HepG2 (cell line): ENCODE measurements around the gene KANSL1L. TPM values are rescaled to one million over a fixed set of nuclear protein-coding genes. Genes with fewer than 3 reads are reported as not detected.

ENCODE experiments used
- ATAC-seq: fragments of 200-7000 bp; cut with Tn5 transposase; 3 replicates; pipeline ENCODE4 v1.9.1; 2020; ENCODE audit warnings: mild to moderate bottlenecking, moderate library complexity
- BruUV-seq: library from RNA; stranded (reverse); fragments of 400-500 nt; replicated peaks from 2 replicates; lab custom pipeline; 2021; lab: Mats Ljungman, UMichigan
- CTCF ChIA-PET: fragments of 300-600 bp; formaldehyde crosslinking; extraction: SDS; loops from one replicate; lab custom pipeline; 2021; ENCODE audit warnings: low total read pairs, inconsistent platforms, low intra/inter-chr PET ratio; lab: Yijun Ruan, JAX
- POLR2A ChIA-PET: fragments of 350-600 bp; sonication (Branson Sonifier 250); formaldehyde crosslinking; loops from one replicate; lab custom pipeline; 2020; ENCODE audit warnings: antibody characterized with exemption, inconsistent platforms; lab: Yijun Ruan, JAX
- DNase-seq: peaks from one replicate; pipeline ENCODE4 v3.0.0-alpha.2; 2015; ENCODE audit warnings: low spot score
- FAIRE-seq: peaks from 3 replicates; lab custom pipeline; 2011; peaks lifted over from hg19 to GRCh38; lab: Jason Lieb, UNC
- H2AFZ ChIP-seq: one replicate; pipeline ENCODE4 v1.6.1; 2011; ENCODE audit warnings: low read length, inconsistent platforms
- H3K27ac ChIP-seq: fragments of 300-600 bp; 3 replicates; pipeline ENCODE4 v1.8.0; 2011; ENCODE audit warnings: mixed run types, mild to moderate bottlenecking, mixed read lengths, low read length, inconsistent platforms; ENCODE audit not compliant: insufficient read depth; ENCODE audit errors: extremely low read length
- H3K27me3 ChIP-seq, 2 experiments: fragments of 200-600 bp in 1 of 2; 2 replicates in 1 of 2; 3 replicates in 1 of 2; pipeline versions ENCODE4 v1.6.0 to v1.8.0; 2011; ENCODE audit warnings: low read length in 2 of 2, mild to moderate bottlenecking in 2 of 2, moderate library complexity in 2 of 2, inconsistent platforms in 1 of 2; ENCODE audit not compliant: insufficient read depth in 2 of 2, control insufficient read depth in 1 of 2
- H3K36me3 ChIP-seq, 2 experiments: fragments of 200-600 bp in 1 of 2; replicated peaks in 1 of 2; 2 replicates in 1 of 2; 3 replicates in 1 of 2; pipeline versions ENCODE4 v1.5.1 to v1.8.0; 2011; ENCODE audit warnings: low read length in 2 of 2, inconsistent platforms in 1 of 2; ENCODE audit not compliant: insufficient read depth in 2 of 2, control insufficient read depth in 1 of 2
- H3K4me1 ChIP-seq: 2 replicates; pipeline ENCODE4 v1.5.1; 2012; ENCODE audit warnings: low read length, inconsistent platforms; ENCODE audit not compliant: insufficient read depth
- H3K4me2 ChIP-seq: 2 replicates; pipeline ENCODE4 v1.6.0; 2011; ENCODE audit warnings: low read depth, low read length, inconsistent platforms
- H3K4me3 ChIP-seq, 3 experiments: fragments of 200-600 bp in 1 of 3; sonication (generic), shearing (Covaris generic) in 1 of 3; replicated peaks in 1 of 3; 2 replicates each; pipeline ENCODE4 v1.5.1; 2011 to 2016; ENCODE audit warnings: low read length in 3 of 3, inconsistent platforms in 2 of 3, low read depth in 2 of 3, mild to moderate bottlenecking in 2 of 3, control low read depth in 1 of 3, mixed read lengths in 1 of 3; ENCODE audit not compliant: insufficient read depth in 1 of 3
- H3K79me2 ChIP-seq: one replicate; pipeline ENCODE4 v1.6.1; 2011; ENCODE audit warnings: low read length, inconsistent platforms; ENCODE audit not compliant: insufficient read depth
- H3K9ac ChIP-seq: 2 replicates; pipeline ENCODE4 v1.6.0; 2011; ENCODE audit warnings: mild to moderate bottlenecking, low read depth, low read length, inconsistent platforms; ENCODE audit not compliant: insufficient read depth
- H3K9me3 ChIP-seq: 2 replicates; pipeline ENCODE4 v1.5.1; 2012; ENCODE audit warnings: mild to moderate bottlenecking, low read length
- H4K20me1 ChIP-seq: 2 replicates; pipeline ENCODE4 v1.6.0; 2011; ENCODE audit warnings: inconsistent platforms, mild to moderate bottlenecking, low read length, moderate library complexity; ENCODE audit not compliant: insufficient read depth
- ARID3A ChIP-seq: IDR thresholded peaks from 2 replicates; pipeline ENCODE4 v1.6.1; 2012; ENCODE audit warnings: low read depth, low read length, improper control_type of control experiment
- KAT8 ChIP-seq: IDR thresholded peaks from 2 replicates; pipeline ENCODE4 v1.6.1; 2016; ENCODE audit warnings: missing genetic modification reagents, missing compliant biosample characterization
- ZBTB40 ChIP-seq, 2 experiments: fragments of 450-650 bp in 1 of 2; sonication (generic) in 1 of 2; formaldehyde crosslinking in 1 of 2; IDR thresholded peaks; 2 replicates each; pipeline versions ENCODE4 v1.6.1 to v1.8.0; 2016 to 2022; ENCODE audit warnings: antibody characterized with exemption in 1 of 2, mild to moderate bottlenecking in 1 of 2, missing genetic modification reagents in 1 of 2
- WGBS: methylation state at CpG from one replicate; pipeline ENCODE4 v1.1.6; 2017; ENCODE audit warnings: low lambda C conversion rate; 5-methylcytosine and 5-hydroxymethylcytosine counted together
- in situ Hi-C: cut with HindIII; loops from 2 replicates; pipeline ENCODE4 v1.10.0; 2017; ENCODE audit warnings: low pct_unique_long_range_greater_than_20kb; ENCODE audit not compliant: extremely low pct_ligation_motif_present
- intact Hi-C: fragments of 100-400 bp; cut with micrococcal nuclease; formaldehyde crosslinking; loops from one replicate; pipeline ENCODE4 v1.10.0; 2022; ENCODE audit not compliant: unreplicated experiment
- polyA plus RNA-seq, 8 experiments: library from polyadenylated mRNA; depleted of rRNA in 3 of 8; stranded (reverse) in 7 of 8; unstranded in 1 of 8; fragments of >200 nt; fragmentation: Illumina TruSeq in 4 of 8; extraction: Trizol in 4 of 8; gene quantifications; 2 replicates each; pipeline versions ENCODE4 v1.2.1 to v1.2.3, GENCODE V29; 2011 to 2016; ENCODE audit warnings: low read depth in 4 of 8, missing spikeins in 1 of 8, mixed read lengths in 1 of 8; ENCODE audit not compliant: insufficient read depth in 1 of 8
- total RNA-seq, 5 experiments: library from RNA; depleted of rRNA; stranded (reverse); fragments of >200 nt; fragmentation: Illumina TruSeq; extraction: Trizol; gene quantifications; 2 replicates each; pipeline ENCODE4 v1.2.3, GENCODE V29; 2016; ENCODE audit warnings: low read depth in 1 of 5

The KANSL1L gene
- total and polyA plus RNA-seq, 2 of the 13 experiments (the other 11 are each of a cell fraction or from before 2014, with no cell fraction given), result 5.4 to 10.3 TPM

- no peak for DNase-seq
- no peak for ATAC-seq
- BruUV-seq, result no TSS peak
- WGBS, result 41% methylated on average over 1 of the region's 1 CpG
- Histone ChIP-seq H3K27ac (no peak overlapping the region), H3K4me2 (no peak overlapping the region), H2AFZ (no peak overlapping the region), H3K4me3 (no peak overlapping the region), H3K9ac (no peak overlapping the region), H3K27me3 (no peaks in the 10 kb centered on the region), H3K36me3 (no peaks in the 10 kb centered on the region), H4K20me1 (no peaks in the 10 kb centered on the region), H3K79me2 (no peaks in the 10 kb centered on the region), H3K4me1 (no peaks in the 10 kb centered on the region), H3K9me3 (no peaks in the 10 kb centered on the region)
- CTCF ChIA-PET, result no interaction called here
- POLR2A ChIA-PET, result no interaction called here
- no peak for TF ChIP-seq KAT8 (CRISPR knock-in tag)
- TF ChIP-seq ARID3A, result peak; percentile 25; the same call in 1 of the 2 replicates
- peak; percentile 47; the same call in 1 of the 2 replicates for TF ChIP-seq ZBTB40 (IDR thresholded peaks at IDR 0.05)
- no peak for TF ChIP-seq ZBTB40 (CRISPR knock-in tag; IDR thresholded peaks at IDR 0.05)
- in situ Hi-C loops, result no loop called here
- no peak for FAIRE-seq
- intact Hi-C loops, result no loop called here
Measured at GRCh38 chr2:210086292-210086691, 84.9 kb downstream of the KANSL1L start.
